Superior temporal gyrus (tissue), 1 donor: ENCODE measurements around the gene DPM1.

Source experiments
- DNase-seq: peaks from one replicate; pipeline ENCODE4 v3.0.0-alpha.2; 2016; ENCODE audit errors: extremely low spot score

The DPM1 gene

GRCh38 chr20:50957798-50958614, at the start of gene DPM1:
Gene DPM1 (minus strand): TSS chr20:50958532. CDS start chr20:50958523, 9 bp downstream.
- DNase-seq: no peak

- no peak for DNase-seq
Measured at GRCh38 chr20:51005214-51005613, 46.9 kb upstream of the DPM1 start.

GRCh38 chr20:51004781-51005180, 46.4 kb upstream of the DPM1 start:
- DNase-seq: no peak

GRCh38 chr20:51004305-51004727, 46.0 kb upstream of the DPM1 start:
- DNase-seq: no peak

GRCh38 chr20:51003753-51004152, 45.4 kb upstream of the DPM1 start:
- no peak for DNase-seq

GRCh38 chr20:51002633-51003032, 44.3 kb upstream of the DPM1 start:
- DNase-seq: no peak

- no peak for DNase-seq
Measured at GRCh38 chr20:51001430-51002265, 43.3 kb upstream of the DPM1 start.

GRCh38 chr20:50999355-50999754, 41.0 kb upstream of the DPM1 start:
- no peak for DNase-seq

GRCh38 chr20:50996901-50997865, 38.9 kb upstream of the DPM1 start:
- DNase-seq: no peak

- DNase-seq: no peak
Measured at GRCh38 chr20:50995506-50995905, 37.2 kb upstream of the DPM1 start.

GRCh38 chr20:50993876-50994275, 35.5 kb upstream of the DPM1 start:
- no peak for DNase-seq

- peak; percentile 40 for DNase-seq
Measured at GRCh38 chr20:50992733-50993457, 34.6 kb upstream of the DPM1 start.

GRCh38 chr20:50992336-50992732, 34.0 kb upstream of the DPM1 start:
- DNase-seq: no peak

GRCh38 chr20:50991076-50991475, 32.7 kb upstream of the DPM1 start:
- no peak for DNase-seq

GRCh38 chr20:50987493-50988210, 29.3 kb upstream of the DPM1 start:
- peak; percentile 96 for DNase-seq

- no peak for DNase-seq
Measured at GRCh38 chr20:50983321-50983720, 25.0 kb upstream of the DPM1 start.

GRCh38 chr20:50982363-50982762, 24.0 kb upstream of the DPM1 start:
- no peak for DNase-seq

- DNase-seq: no peak
Measured at GRCh38 chr20:50981714-50982048, 23.3 kb upstream of the DPM1 start.

- DNase-seq: peak; percentile 83
Measured at GRCh38 chr20:50980851-50981713, 22.8 kb upstream of the DPM1 start.
